ENCODE results near the gene MED15. TPM values are rescaled to one million over a fixed set of nuclear protein-coding genes. Genes with fewer than 3 reads are reported as not detected.

Gene MED15
- total RNA-seq, 4 donors from 2014 or later: 33.6 to 65.1 (median 36.1) TPM

- no peak overlapping the region for H3K27ac ChIP-seq
- H3K36me3 ChIP-seq: peaks cover 44 to 47% of the 10 kb centered on the region in 2 donors
- H3K4me3 ChIP-seq (replicated peaks in 1 of 3): no peak overlapping the region
- H3K4me1 ChIP-seq: peaks cover 29 to 47% of the 10 kb centered on the region in 2 donors
- no peaks in the 10 kb centered on the region for H3K9me3 ChIP-seq
- TF ChIP-seq CTCF (IDR thresholded peaks at IDR 0.05) (no peak), POLR2A (IDR thresholded peaks at IDR 0.05) (no peak)
- DNase-seq: no peak
- H3K27me3 ChIP-seq: no peaks in the 10 kb centered on the region
- WGBS, 2 donors: 93 to 97% methylated on average over 9 to 11 of the region's 11 CpGs
- intact Hi-C loops (cut with DNase I): loop anchor here (5.0 kb wide), 1 partner anchor 75 kb away; the partner anchor contains the start of gene KLHL22
Measured at GRCh38 chr22:20572132-20572802, 64.9 kb downstream of the MED15 start.

DNA sequence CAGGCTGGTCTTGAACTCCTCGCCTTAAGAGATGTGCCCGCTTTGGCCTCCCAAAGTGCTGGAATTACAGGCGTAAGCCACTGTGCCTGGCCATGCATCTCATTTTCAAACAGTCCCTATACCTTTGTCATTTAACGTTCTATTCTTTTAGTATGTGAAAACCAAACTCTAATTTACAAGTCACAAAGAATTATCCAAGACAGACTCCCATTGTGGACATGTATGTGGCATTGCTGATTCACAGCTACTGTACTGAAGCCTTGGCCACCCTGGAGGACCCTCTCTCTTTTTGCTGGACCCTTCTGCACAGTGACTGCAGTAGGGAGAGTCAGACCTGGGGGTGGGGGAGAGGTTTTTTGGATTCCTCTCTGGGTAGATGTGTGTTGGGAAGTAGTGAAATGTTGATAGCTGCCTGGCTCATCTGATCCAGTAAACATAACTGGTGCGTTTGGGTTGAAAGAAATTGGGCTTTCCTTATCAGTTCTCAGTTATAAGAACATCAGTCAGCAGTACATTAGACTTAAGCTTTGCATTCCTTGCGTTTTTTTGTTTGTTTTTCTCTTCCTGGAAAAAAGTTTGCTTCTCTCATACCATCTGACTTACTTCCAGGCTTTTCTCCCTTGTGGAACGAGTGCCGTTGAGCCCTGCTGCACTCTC, 65.9 kb downstream of the MED15 start:
- TF ChIP-seq POLR2A (IDR thresholded peaks at IDR 0.05) (no peak), CTCF (IDR thresholded peaks at IDR 0.05) (no peak)
- Histone ChIP-seq H3K4me3 (replicated peaks in 1 of 3) (no peak overlapping the region), H3K27ac (no peak overlapping the region), H3K9me3 (no peaks in the 10 kb centered on the region), H3K27me3 (no peaks in the 10 kb centered on the region), H3K4me1 (peaks cover 19 to 39% of the 10 kb centered on the region in 2 donors), H3K36me3 (peaks cover 38 to 43% of the 10 kb centered on the region in 2 donors)
- intact Hi-C loops (cut with DNase I): loop anchor here (5.0 kb wide), 1 partner anchor 76 kb away; the partner anchor contains the start of gene KLHL22
- WGBS, 2 donors: 80 to 87% methylated on average over 8 of the region's 8 CpGs
- no peak for DNase-seq

- Histone ChIP-seq H3K36me3 (peaks cover 38 to 40% of the 10 kb centered on the region in 2 donors), H3K27me3 (no peaks in the 10 kb centered on the region), H3K4me3 (replicated peaks in 1 of 3) (no peak overlapping the region), H3K27ac (no peak overlapping the region), H3K4me1 (peaks cover 12 to 31% of the 10 kb centered on the region in 2 donors), H3K9me3 (no peaks in the 10 kb centered on the region)
- intact Hi-C loops (cut with DNase I): loop anchor here (5.0 kb wide), 1 partner anchor 77 kb away; the partner anchor contains the start of gene KLHL22
- DNase-seq: no peak
- 82 to 89% methylated on average over 27 to 29 of the region's 29 CpGs for WGBS, 2 donors
- TF ChIP-seq POLR2A (IDR thresholded peaks at IDR 0.05) (no peak), CTCF (IDR thresholded peaks at IDR 0.05) (no peak)
Measured at GRCh38 chr22:20573833-20574615, 66.6 kb downstream of the MED15 start.

GRCh38 chr22:20574920-20575353, 67.5 kb downstream of the MED15 start:
- no peak for DNase-seq
- Histone ChIP-seq H3K4me3 (replicated peaks in 1 of 3) (no peak overlapping the region), H3K9me3 (no peaks in the 10 kb centered on the region), H3K4me1 (peaks cover 2 to 22% of the 10 kb centered on the region in 2 donors), H3K36me3 (peaks cover 38 to 40% of the 10 kb centered on the region in 2 donors), H3K27me3 (no peaks in the 10 kb centered on the region), H3K27ac (no peak overlapping the region)
- intact Hi-C loops (cut with DNase I): loop anchor here (5.0 kb wide), 1 partner anchor 78 kb away; the partner anchor contains the start of gene KLHL22
- TF ChIP-seq POLR2A (IDR thresholded peaks at IDR 0.05): no peak
- TF ChIP-seq CTCF (IDR thresholded peaks at IDR 0.05): no peak
- WGBS, 2 donors: 95% methylated on average over 18 of the region's 18 CpGs
